Endothelial cell of umbilical vein (primary cell): ENCODE results near the gene PCDHGA1. TPM values are rescaled to one million over a fixed set of nuclear protein-coding genes. Genes with fewer than 3 reads are reported as not detected.

Source experiments
- BruUV-seq: library from RNA; stranded (reverse); fragments of 400-500 nt; replicated peaks from 2 replicates; lab custom pipeline; 2021; lab: Mats Ljungman, UMichigan
- CTCF ChIA-PET: fragments of 300-600, 350-600 bp; sonication (Branson Sonifier 250); formaldehyde crosslinking; loops from one replicate; lab custom pipeline; 2021; ENCODE audit warnings: antibody characterized with exemption, inconsistent platforms; lab: Charles Lee
- POLR2A ChIA-PET: fragments of 300-600, 350-600 bp; sonication (Branson Sonifier 250); formaldehyde crosslinking; loops from one replicate; lab custom pipeline; 2021; ENCODE audit warnings: antibody characterized with exemption, inconsistent platforms; lab: Charles Lee
- DNase-seq: peaks from one replicate; pipeline ENCODE4 v3.0.0-alpha.2; 2011; ENCODE audit warnings: low read depth, low spot score
- FAIRE-seq: peaks from 2 replicates; lab custom pipeline; 2011; peaks lifted over from hg19 to GRCh38; lab: Jason Lieb, UNC
- H2AFZ ChIP-seq: 2 replicates; pipeline ENCODE4 v1.6.0; 2012; ENCODE audit warnings: low read depth, low read length, control low read depth, inconsistent platforms
- H3K27ac ChIP-seq: 2 replicates; pipeline ENCODE4 v1.5.1; 2011; ENCODE audit warnings: low read depth, mild to moderate bottlenecking, control low read depth, low read length, moderate library complexity; ENCODE audit not compliant: insufficient read depth
- H3K27me3 ChIP-seq, 2 experiments: 2 replicates each; pipeline versions ENCODE4 v1.6.0 to v1.6.1; 2011; ENCODE audit warnings: low read length in 2 of 2, mixed read lengths in 1 of 2; ENCODE audit not compliant: control insufficient read depth in 2 of 2, insufficient read depth in 2 of 2
- H3K36me3 ChIP-seq, 2 experiments: 2 replicates in 1 of 2; 3 replicates in 1 of 2; pipeline ENCODE4 v1.5.1; 2011; ENCODE audit warnings: low read length in 2 of 2, mild to moderate bottlenecking in 1 of 2, moderate library complexity in 1 of 2; ENCODE audit not compliant: control insufficient read depth in 2 of 2, insufficient read depth in 2 of 2; ENCODE audit errors: extremely low read depth in 1 of 2
- H3K4me1 ChIP-seq: 3 replicates; pipeline ENCODE4 v1.5.1; 2011; ENCODE audit warnings: mild to moderate bottlenecking, low read length; ENCODE audit not compliant: control insufficient read depth, insufficient read depth; ENCODE audit errors: extremely low read depth
- H3K4me2 ChIP-seq: 2 replicates; pipeline ENCODE4 v1.6.1; 2011; ENCODE audit warnings: low read length, control low read depth, mixed read lengths; ENCODE audit not compliant: insufficient read depth
- H3K4me3 ChIP-seq, 3 experiments: fragments of 200-600 bp in 1 of 3; sonication (generic), shearing (Covaris generic) in 1 of 3; replicated peaks in 1 of 3; 2 replicates each; pipeline ENCODE4 v1.5.1; 2011 to 2016; ENCODE audit warnings: control low read depth in 3 of 3, low read length in 3 of 3, mild to moderate bottlenecking in 2 of 3, inconsistent platforms in 1 of 3, low read depth in 1 of 3, moderate library complexity in 1 of 3; ENCODE audit not compliant: insufficient read depth in 1 of 3
- H3K79me2 ChIP-seq: 2 replicates; pipeline ENCODE4 v1.6.0; 2012; ENCODE audit warnings: low read length, inconsistent platforms; ENCODE audit not compliant: control insufficient read depth, insufficient read depth
- H3K9ac ChIP-seq: replicated peaks from 2 replicates; pipeline ENCODE3; 2011; ENCODE audit warnings: low read length, control low read depth; ENCODE audit not compliant: insufficient read depth; ENCODE audit errors: extremely low read depth
- H3K9me1 ChIP-seq: replicated peaks from 3 replicates; pipeline ENCODE4 v1.6.0; 2011; ENCODE audit warnings: mild to moderate bottlenecking, low read length; ENCODE audit not compliant: control insufficient read depth, insufficient read depth; ENCODE audit errors: extremely low read depth
- H3K9me3 ChIP-seq: replicated peaks from 2 replicates; pipeline ENCODE4 v1.5.1; 2012; ENCODE audit warnings: low read length, inconsistent platforms; ENCODE audit not compliant: control insufficient read depth, insufficient read depth
- H4K20me1 ChIP-seq: replicated peaks from 2 replicates; pipeline ENCODE3; 2011; ENCODE audit warnings: mild to moderate bottlenecking, low read length; ENCODE audit not compliant: control insufficient read depth, insufficient read depth; ENCODE audit errors: extremely low read depth
- EZH2 ChIP-seq: IDR thresholded peaks from 2 replicates; pipeline ENCODE4 v1.6.1; 2012; ENCODE audit warnings: borderline replicate concordance, low read depth, mild to moderate bottlenecking, moderate library complexity, low read length, inconsistent platforms; ENCODE audit not compliant: severe bottlenecking
- FOS ChIP-seq: IDR thresholded peaks from 2 replicates; pipeline ENCODE4 v1.6.1; 2011; ENCODE audit warnings: mild to moderate bottlenecking, low read length, moderate library complexity, borderline replicate concordance; ENCODE audit not compliant: insufficient read depth
- GATA2 ChIP-seq: IDR thresholded peaks from 2 replicates; pipeline ENCODE4 v1.7.0; 2011; ENCODE audit warnings: low read depth, mild to moderate bottlenecking, moderate library complexity, mixed read lengths, low read length; ENCODE audit not compliant: insufficient read length, insufficient read depth
- JUN ChIP-seq: IDR thresholded peaks from 2 replicates; pipeline ENCODE4 v1.6.1; 2011; ENCODE audit warnings: borderline replicate concordance, low read depth; ENCODE audit not compliant: insufficient read length, insufficient read depth
- MYC ChIP-seq: IDR thresholded peaks from one replicate; pipeline ENCODE4 v1.6.1; 2011; ENCODE audit warnings: mild to moderate bottlenecking, low read depth, low read length
- POLR2A ChIP-seq: IDR thresholded peaks from 2 replicates; pipeline ENCODE4 v1.6.1; 2012; ENCODE audit warnings: low read depth, mild to moderate bottlenecking, control low read depth, low read length
- POLR2AphosphoS5 ChIP-seq: IDR thresholded peaks from 2 replicates; pipeline ENCODE4 v1.6.1; 2012; ENCODE audit warnings: low read depth, mild to moderate bottlenecking, control low read depth, low read length, moderate library complexity; ENCODE audit not compliant: insufficient read depth
- dilution Hi-C: fragments of 300-500 bp; cut with MboI; formaldehyde crosslinking; loops from one replicate; pipeline ENCODE4 v1.15.0; 2019; ENCODE audit warnings: low sequenced_read_pairs; ENCODE audit not compliant: extremely low pct_ligation_motif_present
- intact Hi-C: fragments of 100-400 bp; cut with micrococcal nuclease; formaldehyde crosslinking; loops from one replicate; pipeline ENCODE4 v1.10.0; 2022
- polyA plus RNA-seq, 4 experiments: library from polyadenylated mRNA; depleted of rRNA in 3 of 4; stranded (reverse) in 3 of 4; unstranded in 1 of 4; fragments of >200 nt; gene quantifications; 2 replicates each; pipeline versions ENCODE4 v1.2.1 to v1.2.3, GENCODE V29; 2011 to 2012; ENCODE audit warnings: missing spikeins in 1 of 4
- total RNA-seq: library from RNA; stranded (reverse); gene quantifications from 2 replicates; pipeline ENCODE4 v1.2.3, GENCODE V29; 2021
- TF ChIP-seq, protein P1 (sequence below): IDR thresholded peaks from 2 replicates; pipeline ENCODE4 v1.6.1; 2011; ENCODE audit not compliant: insufficient read depth, insufficient read length
- TF ChIP-seq, protein P2 (sequence below), 2 donors: IDR thresholded peaks; 1 replicate in 1 of 2; 2 replicates in 1 of 2; pipeline ENCODE4 v1.5.1; 2011; ENCODE audit warnings: low read length in 2 of 2, mild to moderate bottlenecking in 2 of 2, moderate library complexity in 2 of 2, control low read depth in 1 of 2, inconsistent platforms in 1 of 2, low read depth in 1 of 2; ENCODE audit not compliant: insufficient read depth in 1 of 2; ENCODE audit errors: extremely low read depth in 1 of 2

PCDHGA1 gene
- total and polyA plus RNA-seq, 2 donors (not counting 3 experiments of a cell fraction or from before 2014, with no cell fraction given), result 0.22 to 0.44 TPM

DNA sequence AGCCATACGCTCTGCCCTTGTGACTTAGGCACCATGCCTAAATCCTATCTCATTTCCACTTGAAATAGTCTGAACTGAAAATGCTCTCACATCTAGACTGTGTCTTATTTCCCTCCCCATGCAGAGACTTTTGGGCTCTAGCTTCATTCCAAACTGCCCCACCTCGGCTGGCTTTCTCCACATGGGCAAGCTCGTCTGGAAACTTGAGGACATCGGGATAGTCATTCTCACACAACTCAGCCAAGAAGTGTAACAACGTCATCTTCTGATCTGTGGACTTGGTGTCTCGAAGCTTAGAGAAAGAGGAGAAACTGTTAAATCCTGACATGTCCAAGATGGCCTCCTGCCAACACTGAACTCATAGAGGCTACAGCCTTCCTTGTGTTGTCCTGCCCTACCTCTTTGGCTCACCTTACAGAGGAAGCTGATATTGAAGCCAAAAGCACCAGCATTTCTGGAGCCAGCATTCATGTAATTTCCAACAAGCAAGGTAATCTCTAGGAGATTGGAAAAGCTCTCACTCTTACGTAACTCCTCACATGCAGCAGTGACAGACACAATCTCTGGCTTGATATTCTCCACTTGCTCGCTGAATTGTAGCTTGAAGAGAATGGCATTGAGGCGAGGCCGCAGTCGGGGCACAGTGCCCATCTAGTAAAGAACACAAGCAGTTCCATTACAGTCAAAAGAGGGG lies 198.1 kb downstream of the PCDHGA1 start:
- Histone ChIP-seq H3K9me1 (no peaks in the 10 kb centered on the region), H3K9me3 (no peaks in the 10 kb centered on the region), H3K27ac (no peak overlapping the region), H4K20me1 (no peaks in the 10 kb centered on the region), H3K4me1 (peaks cover 10% of the 10 kb centered on the region), H3K9ac (no peak overlapping the region), H3K36me3 (peaks cover 8 to 16% of the 10 kb centered on the region in 2 experiments), H2AFZ (no peak overlapping the region), H3K4me3 (no peak overlapping the region), H3K4me2 (no peak overlapping the region), H3K27me3 (no peaks in the 10 kb centered on the region), H3K79me2 (no peaks in the 10 kb centered on the region)
- dilution Hi-C loops (no loop called here), intact Hi-C loops (no loop called here)
- no peak for DNase-seq
- FAIRE-seq, result no peak
- ChIA-PET POLR2A (no interaction called here), CTCF (interaction anchor here (0.7 to 10.9 kb wide), 6 partner anchors 15 to 111 kb away, joined by 3 to 308 read pairs (median 7); partner anchors contain the start of genes PCDHGA11, PCDHGA12, PCDHGB7 and PCDHGC3)
- TF ChIP-seq FOS (no peak), POLR2A (no peak)
- TF ChIP-seq, protein P1, sequence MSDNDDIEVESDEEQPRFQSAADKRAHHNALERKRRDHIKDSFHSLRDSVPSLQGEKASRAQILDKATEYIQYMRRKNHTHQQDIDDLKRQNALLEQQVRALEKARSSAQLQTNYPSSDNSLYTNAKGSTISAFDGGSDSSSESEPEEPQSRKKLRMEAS, result no peak
- TSS peak; percentile 70 for BruUV-seq

DNA sequence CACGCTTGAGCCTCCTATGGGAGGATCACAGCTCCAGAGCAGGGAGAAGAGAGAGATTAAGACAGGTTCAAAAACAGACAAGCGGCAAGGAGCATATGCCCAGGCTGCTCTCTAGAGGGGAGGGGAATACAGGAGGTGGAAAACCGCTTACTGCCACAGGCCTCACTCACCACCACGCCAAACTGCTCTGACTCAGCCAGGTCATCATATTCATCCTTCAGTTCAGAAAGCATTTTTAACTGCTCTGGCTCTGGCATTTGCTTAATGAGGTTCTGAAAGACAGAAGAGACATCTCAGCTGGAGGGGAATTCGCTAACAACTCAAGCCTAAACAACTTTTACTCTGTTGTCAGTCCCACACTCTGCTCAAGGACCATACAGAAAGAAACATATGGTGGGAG lies 198.7 kb downstream of the PCDHGA1 start:
- Histone ChIP-seq H2AFZ (no peak overlapping the region), H3K4me3 (no peak overlapping the region), H3K27me3 (no peaks in the 10 kb centered on the region), H3K9me3 (no peaks in the 10 kb centered on the region), H3K79me2 (no peaks in the 10 kb centered on the region), H3K9me1 (no peaks in the 10 kb centered on the region), H3K9ac (no peak overlapping the region), H3K4me1 (peaks cover 10% of the 10 kb centered on the region), H3K27ac (no peak overlapping the region), H3K36me3 (peaks cover 8 to 16% of the 10 kb centered on the region in 2 experiments), H4K20me1 (no peaks in the 10 kb centered on the region), H3K4me2 (no peak overlapping the region)
- FAIRE-seq (no peak), DNase-seq (no peak)
- TF ChIP-seq EZH2 (no peak), POLR2A (no peak), GATA2 (no peak), POLR2AphosphoS5 (no peak), JUN (no peak), FOS (no peak), MYC (no peak)
- TF ChIP-seq, protein P2, sequence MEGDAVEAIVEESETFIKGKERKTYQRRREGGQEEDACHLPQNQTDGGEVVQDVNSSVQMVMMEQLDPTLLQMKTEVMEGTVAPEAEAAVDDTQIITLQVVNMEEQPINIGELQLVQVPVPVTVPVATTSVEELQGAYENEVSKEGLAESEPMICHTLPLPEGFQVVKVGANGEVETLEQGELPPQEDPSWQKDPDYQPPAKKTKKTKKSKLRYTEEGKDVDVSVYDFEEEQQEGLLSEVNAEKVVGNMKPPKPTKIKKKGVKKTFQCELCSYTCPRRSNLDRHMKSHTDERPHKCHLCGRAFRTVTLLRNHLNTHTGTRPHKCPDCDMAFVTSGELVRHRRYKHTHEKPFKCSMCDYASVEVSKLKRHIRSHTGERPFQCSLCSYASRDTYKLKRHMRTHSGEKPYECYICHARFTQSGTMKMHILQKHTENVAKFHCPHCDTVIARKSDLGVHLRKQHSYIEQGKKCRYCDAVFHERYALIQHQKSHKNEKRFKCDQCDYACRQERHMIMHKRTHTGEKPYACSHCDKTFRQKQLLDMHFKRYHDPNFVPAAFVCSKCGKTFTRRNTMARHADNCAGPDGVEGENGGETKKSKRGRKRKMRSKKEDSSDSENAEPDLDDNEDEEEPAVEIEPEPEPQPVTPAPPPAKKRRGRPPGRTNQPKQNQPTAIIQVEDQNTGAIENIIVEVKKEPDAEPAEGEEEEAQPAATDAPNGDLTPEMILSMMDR (IDR thresholded peaks at IDR 0.05; ENCODE audit: extremely low read depth in 1 of 2, insufficient read depth in 1 of 2, low read depth in 1 of 2, low read length in 2 of 2), result no peak
- TF ChIP-seq, protein P1, result no peak
- CTCF ChIA-PET, result interaction anchor here (0.7 to 10.9 kb wide), 4 partner anchors 16 to 111 kb away, joined by 3 to 308 read pairs (median 4); partner anchors contain the start of genes PCDHGA12, PCDHGB7 and PCDHGC3
- no TSS peak for BruUV-seq
- intact Hi-C loops (no loop called here), dilution Hi-C loops (no loop called here)
- POLR2A ChIA-PET, result no interaction called here
